Placental pericyte (primary cell): ENCODE results near the gene LRRFIP1. TPM values are rescaled to one million over a fixed set of nuclear protein-coding genes. Genes with fewer than 3 reads are reported as not detected.

Experiments used
- total RNA-seq: library from RNA; depleted of rRNA; stranded (reverse); fragments of >200 nt; gene quantifications from 2 replicates; pipeline ENCODE4 v1.2.3, GENCODE V29; 2012

Gene LRRFIP1
- total RNA-seq: 44.4 and 62.0 TPM in 2 replicates

GRCh38 chr2:237627441-237628246 is at the start of gene LRRFIP1:
Gene LRRFIP1 (plus strand): TSS chr2:237627587. CDS start chr2:237627645, 58 bp downstream.

GRCh38 chr2:237590272-237591140 is 36.9 kb upstream of the LRRFIP1 start, which contains the start of gene RAB17:
Gene RAB17 (minus strand): TSS chr2:237590734. CDS start chr2:237586154, 4,580 bp downstream.

GRCh38 chr2:237798236-237799059 is 171.1 kb downstream of the LRRFIP1 start, which contains the start of gene RBM44:
Gene RBM44 (plus strand): TSS chr2:237798779. CDS start chr2:237813610, 14,831 bp downstream.

Other genes starting within 250 kb of the LRRFIP1 start
- 482 and 2,127 TPM in 2 replicates for gene COL6A3, start 213.4 kb upstream of the LRRFIP1 start, total RNA-seq
- 32.2 and 49.2 TPM in 2 replicates for gene MLPH, start 140.3 kb upstream of the LRRFIP1 start, total RNA-seq
- not detected in 2 replicates for gene PRLH, start 61.0 kb upstream of the LRRFIP1 start, total RNA-seq
- 0.22 and 0.43 TPM in 2 replicates for gene RAB17, start 36.9 kb upstream of the LRRFIP1 start, total RNA-seq
- 0.14 and 0.22 TPM in 2 replicates for gene RBM44, start 171.2 kb downstream of the LRRFIP1 start, total RNA-seq
- gene RAMP1, start 232.0 kb downstream of the LRRFIP1 start, total RNA-seq: 1.5 and 13.2 TPM in 2 replicates